HEK293T (cell line): ENCODE measurements around the gene IGFBPL1.

Source experiments
- ARNT ChIP-seq: fragments of 450-650 bp; IDR thresholded peaks from 2 replicates; pipeline ENCODE4 v1.6.1; 2017; ENCODE audit warnings: mild to moderate bottlenecking
- SUZ12 ChIP-seq: fragments of 450-650 bp; IDR thresholded peaks from 2 replicates; pipeline ENCODE4 v1.6.1; 2016; ENCODE audit warnings: mild to moderate bottlenecking
- ZNF384 ChIP-seq: fragments of 450-650 bp; IDR thresholded peaks from 2 replicates; pipeline ENCODE4 v1.6.1; 2016

GRCh38 chr9:38440516-38440915 is 16.3 kb upstream of the IGFBPL1 start:
- TF ChIP-seq ZNF384 (no peak), ARNT (no peak), SUZ12 (no peak)
